ENCODE data around the gene ATP8A2. TPM values are rescaled to one million over a fixed set of nuclear protein-coding genes. Genes with fewer than 3 reads are reported as not detected.

ATP8A2 gene
- total RNA-seq, 2 experiments from 2014 or later, result 1.6 to 1.7 TPM

Other genes starting within 250 kb of the ATP8A2 start
- not detected for gene AMER2, start 199.7 kb upstream of the ATP8A2 start, total RNA-seq
- 10 to 100 TPM; 15.6 to 15.8 TPM for gene MTMR6, start 84.5 kb upstream of the ATP8A2 start, total RNA-seq
- gene NUP58, start 70.3 kb upstream of the ATP8A2 start, total RNA-seq, result 100 to 1,000 TPM; 137 to 142 TPM

Data from activated naive CD8-positive, alpha-beta T cell treated with anti-CD3 and anti-CD28 coated beads for 36 hours (primary cell).